Activated T-helper 1 cell treated with Interleukin-2 at 50 U/mL for 16 hours (primary cell): ENCODE data around the gene SHROOM1.
A peak's percentile ranks its signal among the peaks of the same experiment; 100 is the strongest.
"Not testable (repeated sequence)": the region's sequence is repeated elsewhere in the genome, so short reads cannot be mapped to it uniquely, and the experiment has no call there.

Experiments used
- DNase-seq: peaks from one replicate; pipeline ENCODE4 v3.0.0-alpha.2; 2020; ENCODE audit warnings: low read depth

The SHROOM1 gene, protein sequence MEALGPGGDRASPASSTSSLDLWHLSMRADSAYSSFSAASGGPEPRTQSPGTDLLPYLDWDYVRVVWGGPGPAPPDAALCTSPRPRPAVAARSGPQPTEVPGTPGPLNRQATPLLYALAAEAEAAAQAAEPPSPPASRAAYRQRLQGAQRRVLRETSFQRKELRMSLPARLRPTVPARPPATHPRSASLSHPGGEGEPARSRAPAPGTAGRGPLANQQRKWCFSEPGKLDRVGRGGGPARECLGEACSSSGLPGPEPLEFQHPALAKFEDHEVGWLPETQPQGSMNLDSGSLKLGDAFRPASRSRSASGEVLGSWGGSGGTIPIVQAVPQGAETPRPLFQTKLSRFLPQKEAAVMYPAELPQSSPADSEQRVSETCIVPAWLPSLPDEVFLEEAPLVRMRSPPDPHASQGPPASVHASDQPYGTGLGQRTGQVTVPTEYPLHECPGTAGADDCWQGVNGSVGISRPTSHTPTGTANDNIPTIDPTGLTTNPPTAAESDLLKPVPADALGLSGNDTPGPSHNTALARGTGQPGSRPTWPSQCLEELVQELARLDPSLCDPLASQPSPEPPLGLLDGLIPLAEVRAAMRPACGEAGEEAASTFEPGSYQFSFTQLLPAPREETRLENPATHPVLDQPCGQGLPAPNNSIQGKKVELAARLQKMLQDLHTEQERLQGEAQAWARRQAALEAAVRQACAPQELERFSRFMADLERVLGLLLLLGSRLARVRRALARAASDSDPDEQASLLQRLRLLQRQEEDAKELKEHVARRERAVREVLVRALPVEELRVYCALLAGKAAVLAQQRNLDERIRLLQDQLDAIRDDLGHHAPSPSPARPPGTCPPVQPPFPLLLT

DNA sequence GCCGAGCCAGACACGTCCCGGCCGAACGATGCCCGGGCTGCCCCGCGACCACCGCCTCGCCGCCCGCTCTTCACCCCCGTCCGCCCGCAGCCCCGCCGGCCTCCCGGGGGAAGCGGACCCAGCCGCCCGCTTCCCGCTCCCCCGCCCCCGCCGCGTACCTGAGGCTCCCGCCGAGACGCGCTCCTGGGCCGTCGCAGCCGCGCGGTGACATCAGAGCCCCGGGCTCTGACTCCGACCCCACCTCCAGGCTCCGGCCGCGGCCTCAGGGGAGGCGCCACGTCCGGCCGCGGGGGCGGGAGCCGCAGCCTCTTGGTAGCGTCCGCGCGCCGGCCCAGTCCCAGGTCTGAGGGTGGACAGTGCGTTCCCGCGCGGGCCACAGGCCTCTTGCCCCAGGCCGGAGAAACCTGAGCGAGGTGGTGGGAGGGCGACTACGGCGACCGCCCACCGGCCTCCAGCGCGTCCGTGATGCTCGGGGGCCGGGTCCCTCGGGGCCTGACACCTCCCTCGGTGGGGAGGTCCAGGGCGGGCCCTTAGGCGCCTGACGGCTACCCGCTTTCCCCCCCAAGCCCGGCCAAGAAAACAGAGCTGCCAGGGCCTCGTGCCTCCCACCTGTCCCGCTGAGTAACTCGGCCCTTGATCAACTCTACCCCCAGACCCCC, at the start of gene SHROOM1:
Gene SHROOM1, minus strand, starts transcription at position 212 of the 659 bp plus-strand sequence. CDS start 4,507 bp downstream, outside the sequence.
- DNase-seq = no peak

DNA sequence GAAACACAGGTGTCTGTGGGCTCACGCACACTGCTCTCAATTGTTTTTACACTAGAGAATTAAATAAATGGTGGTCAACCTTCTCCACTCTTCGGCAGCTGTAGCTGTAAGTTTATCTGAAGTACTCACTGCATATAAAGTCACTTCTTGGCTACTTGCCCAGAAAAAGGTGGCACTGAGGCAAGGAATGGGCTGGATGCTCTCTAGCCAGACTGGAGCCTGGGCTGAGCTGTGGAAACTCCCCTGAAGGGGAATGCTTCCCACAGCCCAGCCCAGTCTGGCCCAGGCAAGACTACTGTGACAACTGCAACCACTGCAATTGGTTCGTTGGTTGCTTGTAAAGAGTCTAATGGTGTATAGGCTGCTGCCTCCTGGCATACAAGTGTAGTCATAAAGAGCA, 47.5 kb upstream of the SHROOM1 start:
- no peak for DNase-seq

DNA sequence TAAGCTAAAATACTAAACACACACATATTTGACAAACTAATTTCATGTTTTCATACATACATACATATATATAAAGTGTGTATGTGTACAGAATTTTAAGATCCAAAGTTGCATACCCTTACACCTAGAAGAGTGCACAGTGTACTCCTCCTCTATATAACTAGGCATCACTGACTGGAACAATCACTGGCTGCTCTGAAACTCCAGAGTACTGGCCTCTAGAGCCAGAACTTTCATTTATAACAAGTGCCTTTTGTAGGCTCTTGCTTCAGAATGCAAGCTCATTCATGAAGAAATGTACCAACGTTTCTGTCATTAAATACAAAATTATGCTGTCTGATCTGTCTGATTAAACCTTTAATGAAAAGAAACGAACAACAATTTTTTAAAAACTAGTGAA, 47.0 kb upstream of the SHROOM1 start:
- DNase-seq = no peak

DNA sequence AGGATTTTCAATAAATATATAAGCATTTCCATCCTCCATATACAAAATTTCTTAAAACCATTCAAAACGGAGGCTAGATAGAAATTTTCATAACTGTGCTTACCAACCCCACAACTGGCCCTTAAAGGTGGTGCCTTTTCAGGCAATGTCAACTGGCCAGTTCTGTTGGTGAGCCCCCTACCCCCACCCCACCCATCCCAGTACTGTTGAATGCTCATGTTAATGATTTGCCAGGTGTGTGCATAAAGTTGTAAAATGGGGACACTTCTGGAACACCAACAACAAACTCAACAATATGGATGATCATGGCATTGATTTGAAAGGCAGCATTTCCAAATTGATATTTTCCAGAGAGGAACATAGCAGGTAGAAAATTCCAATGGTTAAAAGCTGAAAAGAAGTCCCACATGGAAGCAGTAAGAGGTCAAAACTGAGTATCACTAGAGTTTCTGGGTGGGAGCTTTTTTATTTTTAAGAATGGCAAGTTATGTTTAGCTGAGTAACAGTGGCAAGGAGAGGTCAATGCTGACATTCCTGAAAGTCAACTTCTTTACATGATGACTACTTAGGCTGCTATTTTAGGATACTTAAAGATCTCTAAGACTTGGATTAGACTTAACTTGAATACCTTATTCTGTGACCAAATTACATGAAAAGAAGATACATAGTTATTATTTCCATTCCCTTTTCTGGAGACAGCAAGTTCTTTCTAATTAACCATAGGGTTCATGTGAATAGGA, 45.7 kb upstream of the SHROOM1 start:
- no peak for DNase-seq

DNA sequence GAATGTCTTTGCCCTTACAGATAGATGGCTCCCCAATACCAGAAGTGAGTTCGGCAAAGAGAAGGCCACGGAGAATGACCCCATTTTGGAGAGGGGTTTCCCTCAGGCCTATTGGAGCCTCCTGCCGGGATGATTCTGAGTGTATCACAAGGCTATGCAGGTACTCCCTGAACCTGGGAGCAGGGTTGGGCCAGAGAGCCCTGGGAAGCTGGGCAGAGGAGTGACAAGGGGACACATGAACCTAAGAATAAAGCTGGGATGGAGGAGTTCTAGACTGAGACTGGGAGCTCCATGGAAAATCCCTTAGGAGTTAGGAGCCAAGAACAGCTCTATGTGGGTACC, 43.5 kb upstream of the SHROOM1 start:
- no peak for DNase-seq

DNA sequence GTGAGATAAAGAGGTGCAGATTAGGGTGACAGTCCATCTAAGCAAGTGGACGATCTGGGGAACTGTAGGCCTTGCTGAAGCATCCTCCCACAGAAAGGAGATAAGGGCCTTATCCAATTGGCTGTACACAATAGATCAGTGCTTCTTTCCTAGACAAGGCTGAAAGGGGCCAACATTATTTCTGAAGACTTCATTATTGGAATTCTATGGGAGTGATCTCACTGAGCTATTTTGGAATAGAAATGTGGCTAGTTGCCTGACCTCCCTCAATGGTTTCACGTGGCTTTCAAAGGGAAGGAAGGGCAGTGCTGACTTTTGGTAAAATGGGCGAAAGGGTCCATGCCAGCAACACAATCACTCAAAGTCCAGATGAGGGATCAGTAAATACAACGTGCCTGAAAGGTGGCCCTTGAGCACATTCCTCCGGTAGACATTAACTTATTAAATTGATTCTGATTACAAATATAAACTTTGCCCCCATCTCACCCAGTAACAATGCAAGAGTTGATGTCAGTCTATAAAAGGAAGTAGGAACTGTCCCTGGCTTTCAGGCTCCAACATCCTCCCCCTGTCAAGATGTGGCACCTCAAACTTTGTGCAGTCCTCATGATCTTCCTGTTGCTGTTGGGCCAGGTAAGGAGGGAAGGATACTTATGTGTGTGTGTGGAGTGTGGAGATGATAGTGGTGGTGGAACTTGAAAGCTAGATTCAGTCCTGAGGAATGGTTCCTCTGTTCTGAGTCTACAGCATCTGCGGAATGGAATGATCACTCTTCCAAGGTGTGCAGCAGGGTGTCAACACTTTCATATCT, 42.9 kb upstream of the SHROOM1 start, which contains the start of gene LEAP2:
Gene LEAP2, plus strand, starts transcription at position 550 of the 811 bp plus-strand sequence. Its CDS starts 27 bp downstream, at position 577.
- no peak for DNase-seq

DNA sequence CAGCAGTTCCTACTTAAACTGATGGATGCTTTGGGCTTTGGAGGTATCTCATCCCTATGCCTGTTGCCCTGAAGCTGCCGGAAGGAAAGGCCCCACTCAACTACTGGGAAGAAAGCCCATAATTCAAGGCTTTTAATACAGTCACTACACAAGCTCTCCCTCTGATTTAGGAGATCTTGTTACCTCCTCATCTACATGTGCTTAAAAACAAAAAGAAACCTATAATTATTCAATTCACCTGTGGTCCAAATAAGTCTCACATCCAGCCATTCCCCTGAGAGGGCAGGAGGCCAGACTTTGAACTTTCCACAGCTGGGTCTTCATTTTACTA, 42.3 kb upstream of the SHROOM1 start:
- no peak for DNase-seq

DNA sequence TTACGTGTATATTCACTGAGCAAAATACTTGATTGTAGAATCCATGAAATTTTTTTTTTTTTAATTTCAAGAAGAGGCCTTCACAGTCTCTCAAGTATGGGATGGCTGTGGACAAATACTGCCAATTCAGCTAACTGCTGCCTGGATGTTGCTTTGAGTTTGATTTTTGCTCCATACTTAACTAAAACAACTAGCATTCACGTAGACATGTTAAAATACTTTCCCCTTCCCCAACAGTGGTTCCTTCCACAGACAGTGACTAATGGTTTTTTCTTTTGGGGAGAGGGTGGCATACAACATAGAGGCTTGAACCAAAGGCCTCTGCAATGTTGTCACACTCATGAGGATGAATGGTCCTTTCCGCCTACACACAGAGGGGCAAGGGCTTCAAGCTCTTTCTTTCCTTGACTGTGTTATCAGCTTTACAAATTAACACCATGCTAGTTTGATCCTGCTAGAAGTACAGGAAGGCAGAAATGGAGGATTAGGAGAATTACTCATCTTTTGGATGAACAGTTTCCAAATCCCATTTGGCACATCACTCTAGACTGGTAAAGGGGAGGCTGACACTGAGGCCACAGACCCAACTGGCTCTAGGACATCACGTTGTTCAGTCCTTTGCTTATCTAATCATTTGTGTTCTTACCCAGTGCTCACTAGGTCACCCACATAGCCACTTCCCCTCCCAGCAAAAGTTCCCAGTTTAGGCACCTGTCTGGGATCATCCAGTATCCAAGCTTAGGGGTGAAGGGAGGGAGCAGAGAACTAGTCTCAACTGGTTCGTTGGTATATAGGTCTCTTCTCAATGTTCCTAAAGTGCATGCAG, 41.2 kb upstream of the SHROOM1 start:
- no peak for DNase-seq

DNA sequence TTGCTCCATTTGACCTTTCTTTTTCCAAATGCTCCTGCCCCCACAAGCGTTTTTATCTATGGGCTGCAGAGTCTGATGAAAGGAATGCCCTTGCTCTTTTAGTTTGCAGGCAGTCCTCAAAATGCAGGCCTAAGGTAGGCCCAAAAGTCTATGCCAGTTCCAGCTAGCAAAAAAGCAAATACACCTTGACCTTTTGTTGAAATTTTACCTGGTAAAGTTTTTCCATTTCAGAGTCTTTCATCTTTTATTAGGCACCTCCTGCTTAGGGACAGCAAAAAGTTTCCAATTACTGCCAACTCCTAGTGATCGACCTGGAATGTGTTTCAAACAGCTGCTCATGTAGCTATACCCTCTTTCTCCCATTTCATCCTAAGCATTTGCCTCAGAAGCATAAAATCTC, 40.4 kb upstream of the SHROOM1 start:
- DNase-seq = no peak

DNA sequence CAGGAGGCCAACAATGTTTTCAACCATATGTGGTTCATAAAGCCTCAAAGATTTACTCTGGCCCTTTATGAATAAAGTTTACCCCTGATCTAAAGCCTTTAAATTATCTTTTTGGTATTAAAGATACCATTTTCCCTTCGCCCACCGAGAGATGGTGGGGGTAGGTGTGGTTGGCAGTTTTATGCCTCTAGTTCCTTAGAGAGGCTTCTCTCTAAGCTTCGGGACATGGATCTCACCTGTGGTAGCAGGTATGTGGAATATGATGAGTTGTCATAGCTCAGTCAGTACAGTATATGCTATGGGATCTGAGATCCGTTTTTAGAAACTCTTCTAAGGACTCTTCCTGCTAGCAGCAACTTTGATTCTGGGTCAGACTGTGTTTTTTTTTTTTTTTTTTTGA, 38.3 kb upstream of the SHROOM1 start:
- no peak for DNase-seq

DNA sequence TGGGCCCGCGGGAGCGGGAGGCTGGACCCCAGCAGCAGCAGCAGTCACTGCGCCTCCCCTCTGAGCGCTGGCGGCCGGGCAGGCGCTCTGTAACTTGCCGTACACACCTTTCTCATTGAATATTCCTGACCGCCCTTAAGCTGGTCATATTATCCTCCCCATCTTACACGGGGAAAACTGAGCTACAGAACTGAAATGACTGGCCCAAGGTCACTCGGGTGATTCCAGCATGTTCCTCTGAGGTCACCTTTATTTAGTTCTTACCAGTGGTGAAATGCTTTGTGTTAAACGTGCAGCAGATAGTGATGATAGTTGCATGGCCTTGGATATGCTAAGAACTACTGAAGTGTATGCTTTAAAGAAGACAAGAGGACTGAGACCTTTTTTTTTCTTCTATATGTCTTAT, 36.6 kb upstream of the SHROOM1 start:
- DNase-seq = no peak

DNA sequence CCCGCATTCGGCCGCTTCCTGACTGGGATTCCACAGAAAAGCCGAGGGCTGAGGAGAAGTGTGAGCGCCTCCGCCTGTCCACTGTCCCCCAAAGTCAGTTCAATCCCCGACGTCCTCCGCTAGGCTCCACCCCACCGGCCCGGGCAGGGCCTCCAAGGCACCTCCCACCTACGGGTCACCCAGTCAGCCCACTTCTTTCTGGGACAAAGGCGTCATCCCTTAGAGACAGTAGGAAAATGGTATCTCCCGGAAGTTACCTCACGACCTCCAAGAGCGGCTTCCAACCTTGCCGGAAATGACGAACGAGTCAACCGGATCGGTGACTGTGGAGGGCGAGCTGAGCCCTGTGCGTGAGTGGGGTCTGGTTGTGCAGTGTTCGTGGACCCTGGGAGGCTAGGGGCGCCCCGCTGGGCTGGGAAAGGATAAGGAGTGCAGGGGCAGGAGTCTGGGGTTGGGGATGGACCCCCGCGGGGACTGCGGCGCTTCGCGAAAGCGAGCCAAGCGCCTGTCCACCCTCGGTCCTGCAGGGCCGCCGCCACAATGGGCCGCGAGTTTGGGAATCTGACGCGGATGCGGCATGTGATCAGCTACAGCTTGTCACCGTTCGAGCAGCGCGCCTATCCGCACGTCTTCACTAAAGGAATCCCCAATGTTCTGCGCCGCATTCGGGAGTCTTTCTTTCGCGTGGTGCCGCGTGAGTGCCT, 36.0 kb upstream of the SHROOM1 start, which contains the start of the genes GDF9 and UQCRQ:
Gene GDF9, minus strand, starts transcription at position 128 of the 704 bp plus-strand sequence. CDS start 1,936 bp downstream, outside the sequence.
Gene UQCRQ, plus strand, starts transcription at position 301 of the 704 bp plus-strand sequence. Its CDS starts 240 bp downstream, at position 541.
- DNase-seq = peak; percentile 81

DNA sequence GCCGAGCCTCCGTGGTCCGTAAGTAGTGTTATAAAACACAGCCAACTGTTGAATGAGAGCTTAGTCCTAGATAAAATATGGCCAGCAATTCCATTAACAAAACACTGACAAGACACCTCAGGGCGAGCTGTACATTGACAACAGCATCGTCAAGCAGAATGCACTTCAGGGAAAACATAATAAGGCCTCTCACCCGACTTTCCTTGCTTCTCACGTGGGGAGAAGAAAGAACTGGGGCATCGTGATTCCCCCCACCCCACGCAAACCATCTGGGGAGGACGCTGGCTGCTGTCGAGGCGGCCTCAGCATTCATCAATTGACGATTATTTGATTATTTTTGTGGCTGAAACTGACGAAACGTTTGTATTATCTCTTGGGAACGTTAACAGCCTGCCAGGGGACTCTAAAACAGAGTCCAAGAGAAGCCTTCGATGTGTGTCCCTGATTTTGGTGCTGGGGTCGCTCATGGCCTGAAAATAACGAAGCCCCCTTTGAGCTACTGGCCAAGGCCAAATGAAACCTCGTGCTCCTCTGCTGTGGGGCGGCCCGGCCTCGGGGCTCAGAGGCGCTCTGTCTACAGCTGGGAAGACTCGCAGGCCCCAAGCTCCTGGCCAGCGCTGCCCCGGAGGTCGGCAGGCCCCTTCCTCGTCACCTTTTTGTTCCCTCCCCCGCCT, 35.4 kb upstream of the SHROOM1 start:
- DNase-seq = no peak

DNA sequence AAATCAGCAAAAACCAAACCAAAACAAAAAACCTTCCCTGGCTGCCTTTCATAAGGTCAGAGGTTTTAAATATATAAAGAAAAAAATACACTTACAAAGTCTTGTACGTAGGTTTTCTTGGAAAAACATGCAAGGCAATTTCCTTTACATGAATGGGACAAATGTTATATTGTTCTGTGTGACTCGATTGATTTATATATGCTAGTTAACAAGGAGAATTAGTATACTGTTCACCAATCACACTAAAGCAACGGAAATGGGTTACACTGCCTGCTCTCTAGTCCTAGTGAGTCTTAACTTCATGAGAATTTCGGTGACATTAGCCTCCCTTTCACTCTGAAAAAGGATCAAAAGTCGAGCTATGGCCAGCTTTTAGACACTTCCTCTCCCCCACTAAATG, 30.3 kb upstream of the SHROOM1 start:
- DNase-seq = no peak

DNA sequence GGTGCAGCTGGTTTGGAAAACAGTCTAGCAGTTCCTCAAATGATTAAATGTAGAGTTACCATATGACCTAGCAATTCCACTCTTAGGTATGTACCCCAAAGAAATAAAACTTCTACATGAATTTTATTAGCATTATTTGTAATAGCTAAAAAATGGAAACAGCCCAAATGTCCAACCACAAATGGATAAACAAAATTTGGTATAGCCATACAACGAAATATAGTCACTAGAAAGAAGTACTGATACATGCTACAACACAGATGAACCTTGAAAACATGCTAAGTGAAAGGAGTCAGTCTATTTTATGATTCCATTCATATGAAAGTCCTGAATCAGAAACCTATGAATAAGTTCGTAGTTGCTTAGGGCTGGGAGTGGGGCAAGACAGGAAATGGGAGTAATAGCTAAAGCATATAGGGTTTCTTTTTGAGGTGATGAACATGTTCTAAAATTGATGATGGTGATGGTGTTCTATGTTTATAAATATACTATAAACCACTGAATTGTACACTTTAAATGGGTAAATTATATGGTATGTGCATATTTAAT, 29.5 kb upstream of the SHROOM1 start:
- no peak for DNase-seq

DNA sequence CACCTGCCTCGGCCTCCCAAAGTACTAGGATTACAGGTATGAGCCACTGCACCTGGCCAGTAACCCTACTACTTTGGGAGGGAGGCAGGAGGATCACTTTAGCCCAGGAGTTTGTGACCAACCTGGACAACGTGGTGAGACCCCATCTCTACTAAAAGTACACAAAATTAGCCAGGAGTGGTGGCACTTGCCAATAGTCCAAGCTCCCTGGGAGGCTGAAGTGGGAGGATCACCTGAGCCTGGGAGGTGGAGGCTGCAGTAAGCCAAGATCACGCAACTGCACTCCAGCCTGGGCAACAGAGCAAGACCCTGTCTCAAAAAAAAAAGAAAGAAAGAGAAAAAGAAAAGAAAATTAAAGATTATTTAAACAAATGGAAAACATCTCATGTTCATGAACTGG, 25.6 kb upstream of the SHROOM1 start:
- no peak for DNase-seq

DNA sequence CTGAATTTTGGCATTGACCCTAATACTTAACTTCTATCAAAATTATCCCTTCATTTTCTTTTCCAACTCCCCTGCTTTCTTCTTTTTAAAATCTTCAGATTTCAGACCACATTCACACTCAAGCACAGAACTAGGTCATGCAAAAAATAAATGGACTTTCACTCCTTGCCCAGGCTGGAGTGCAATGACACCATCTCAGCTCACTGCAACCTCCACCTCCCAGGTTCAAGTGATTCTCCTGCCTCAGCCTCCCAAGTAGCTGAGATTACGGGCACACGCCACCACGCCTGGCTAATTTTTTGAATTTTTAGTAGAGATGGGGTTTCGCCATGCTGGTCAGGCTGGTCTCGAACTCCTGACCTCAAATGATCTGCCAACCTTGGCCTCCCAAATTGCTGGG, 24.5 kb upstream of the SHROOM1 start:
- DNase-seq = not testable (repeated sequence)

DNA sequence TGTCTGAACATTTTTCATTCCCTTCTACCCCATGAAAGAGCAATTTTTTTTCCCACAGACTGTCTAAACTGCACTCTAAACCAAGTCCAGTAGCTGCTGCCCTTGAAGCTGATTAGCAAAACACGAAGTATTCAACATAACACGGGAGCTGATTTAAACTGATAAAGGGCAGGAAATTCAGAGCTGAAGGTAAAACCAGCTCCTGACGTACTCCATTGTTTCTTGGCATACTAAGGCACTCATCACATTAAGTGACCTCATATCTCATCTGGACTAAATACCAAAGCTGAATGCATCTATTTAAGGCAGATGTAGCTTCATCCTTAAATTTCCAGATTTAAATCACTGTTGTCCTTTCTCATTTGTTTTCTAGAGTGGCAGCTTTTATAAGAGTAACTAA, 23.9 kb upstream of the SHROOM1 start:
- DNase-seq = no peak

DNA sequence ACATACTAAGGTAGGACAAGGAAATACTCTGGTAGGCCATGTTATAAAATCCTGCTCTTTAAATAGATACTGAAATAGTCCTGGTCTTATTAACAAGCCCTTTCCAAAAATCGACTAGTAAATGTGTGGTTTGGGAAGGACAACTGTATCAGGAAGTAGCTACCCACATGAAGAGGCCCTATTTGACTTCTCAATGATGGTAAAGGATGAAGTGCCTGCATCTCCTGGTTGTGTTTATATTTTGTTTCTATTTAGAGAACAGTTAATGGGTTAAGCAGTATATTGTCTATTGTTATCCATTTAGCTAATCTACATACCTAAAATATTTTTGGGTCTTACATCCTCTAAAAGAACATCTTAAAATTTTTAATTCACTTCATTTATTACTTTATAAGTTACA, 23.3 kb upstream of the SHROOM1 start:
- no peak for DNase-seq
